ENCODE measurements around the gene SPIN2B. TPM values are rescaled to one million over a fixed set of nuclear protein-coding genes. Genes with fewer than 3 reads are reported as not detected.

The SPIN2B gene
- total and polyA plus RNA-seq, 2 of the 4 experiments (the other 2 are of a cell fraction): 3.0 to 9.3 TPM

DNA sequence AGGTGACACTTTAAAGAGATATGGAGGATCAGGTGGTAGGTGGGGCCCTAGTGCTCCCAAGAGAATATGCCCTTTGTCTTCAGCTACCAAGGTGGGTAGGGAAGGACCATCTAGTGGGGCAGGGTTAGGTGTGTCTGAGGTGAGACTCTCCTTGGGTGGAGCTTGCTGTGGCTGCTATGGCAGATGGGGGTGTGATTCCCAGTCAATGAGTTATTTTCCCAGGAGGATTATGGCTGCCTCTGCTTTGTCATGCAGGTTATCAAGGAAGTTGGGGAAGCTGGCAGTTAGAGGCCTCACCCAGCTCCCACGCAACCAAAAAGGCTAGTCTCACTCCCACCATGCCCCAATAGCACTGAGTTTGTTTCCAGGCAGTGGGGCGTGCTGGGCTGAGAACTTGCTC, 33.8 kb upstream of the SPIN2B start:
- ATAC-seq (ENCODE audit: low read depth): no peak
- no peaks in the 10 kb centered on the region for H4K20me1 ChIP-seq (ENCODE audit: insufficient read depth, low read length)
- no peak overlapping the region for H3K14ac ChIP-seq (replicated peaks; ENCODE audit: low read depth, low read length)
- no peak overlapping the region for H2BK120ac ChIP-seq (ENCODE audit: low read depth, low read length)
- no peak overlapping the region for H4K5ac ChIP-seq (ENCODE audit: low read depth, low read length)
- no peak overlapping the region for H3K4me3 ChIP-seq (ENCODE audit: insufficient read depth, low read depth, low read length)
- no peak overlapping the region for H3K27ac ChIP-seq (ENCODE audit: insufficient read depth, low read length)
- H3K4me1 ChIP-seq (ENCODE audit: control insufficient read depth, insufficient read depth, low read length): no peaks in the 10 kb centered on the region
- ChIA-PET CTCF (interaction anchor here (0.6 kb wide), 1 partner anchor 419 kb away, joined by 3 read pairs; no protein-coding TSS in a partner anchor), POLR2A (ENCODE audit: unreplicated experiment) (no interaction called here)
- H4K8ac ChIP-seq (ENCODE audit: low read depth in 2 of 2, low read length in 2 of 2): no peak overlapping the region
- H2AK5ac ChIP-seq (ENCODE audit: low read depth, low read length): no peak overlapping the region
- H4K91ac ChIP-seq (ENCODE audit: insufficient read depth, low read depth, low read length): no peak overlapping the region
- dilution Hi-C loops (cut with HindIII; ENCODE audit: low sequenced_read_pairs, unreplicated experiment): no loop called here
- H3K36me3 ChIP-seq (ENCODE audit: control insufficient read depth, insufficient read depth, low read length): no peaks in the 10 kb centered on the region
- no peak overlapping the region for H3K9ac ChIP-seq (ENCODE audit: low read depth, low read length)
- H3K4ac ChIP-seq (ENCODE audit: low read depth, low read length): no peak overlapping the region
- DNase-seq: no peak
- H3K9me1 ChIP-seq (ENCODE audit: insufficient read depth, low read length): no peaks in the 10 kb centered on the region
- no peaks in the 10 kb centered on the region for H3K9me3 ChIP-seq (ENCODE audit: control insufficient read depth, insufficient read depth, low read length)
- TF ChIP-seq, protein P1, sequence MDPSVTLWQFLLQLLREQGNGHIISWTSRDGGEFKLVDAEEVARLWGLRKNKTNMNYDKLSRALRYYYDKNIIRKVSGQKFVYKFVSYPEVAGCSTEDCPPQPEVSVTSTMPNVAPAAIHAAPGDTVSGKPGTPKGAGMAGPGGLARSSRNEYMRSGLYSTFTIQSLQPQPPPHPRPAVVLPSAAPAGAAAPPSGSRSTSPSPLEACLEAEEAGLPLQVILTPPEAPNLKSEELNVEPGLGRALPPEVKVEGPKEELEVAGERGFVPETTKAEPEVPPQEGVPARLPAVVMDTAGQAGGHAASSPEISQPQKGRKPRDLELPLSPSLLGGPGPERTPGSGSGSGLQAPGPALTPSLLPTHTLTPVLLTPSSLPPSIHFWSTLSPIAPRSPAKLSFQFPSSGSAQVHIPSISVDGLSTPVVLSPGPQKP (IDR thresholded peaks at IDR 0.05; ENCODE audit: borderline replicate concordance, low read depth, low read length): no peak
- TF ChIP-seq RCOR1 (IDR thresholded peaks at IDR 0.05; ENCODE audit: insufficient replicate concordance, low read length) (no peak), CHD1 (IDR thresholded peaks at IDR 0.05; ENCODE audit: low read depth, low read length) (no peak), RAD21 (IDR thresholded peaks at IDR 0.05; ENCODE audit: low read length) (no peak), USF2 (IDR thresholded peaks at IDR 0.05; ENCODE audit: low read depth, low read length) (no peak), SMC3 (IDR thresholded peaks at IDR 0.05; ENCODE audit: low read depth, low read length) (no peak), NFE2L2 (IDR thresholded peaks at IDR 0.05; ENCODE audit: low read depth, low read length) (no peak), POLR2A (IDR thresholded peaks at IDR 0.05; ENCODE audit: low read depth, low read length) (no peak), MXI1 (IDR thresholded peaks at IDR 0.05; ENCODE audit: borderline replicate concordance, low read depth, low read length) (no peak), FOS (IDR thresholded peaks at IDR 0.05; ENCODE audit: low read depth, low read length) (no peak)
- TF ChIP-seq, protein P2, sequence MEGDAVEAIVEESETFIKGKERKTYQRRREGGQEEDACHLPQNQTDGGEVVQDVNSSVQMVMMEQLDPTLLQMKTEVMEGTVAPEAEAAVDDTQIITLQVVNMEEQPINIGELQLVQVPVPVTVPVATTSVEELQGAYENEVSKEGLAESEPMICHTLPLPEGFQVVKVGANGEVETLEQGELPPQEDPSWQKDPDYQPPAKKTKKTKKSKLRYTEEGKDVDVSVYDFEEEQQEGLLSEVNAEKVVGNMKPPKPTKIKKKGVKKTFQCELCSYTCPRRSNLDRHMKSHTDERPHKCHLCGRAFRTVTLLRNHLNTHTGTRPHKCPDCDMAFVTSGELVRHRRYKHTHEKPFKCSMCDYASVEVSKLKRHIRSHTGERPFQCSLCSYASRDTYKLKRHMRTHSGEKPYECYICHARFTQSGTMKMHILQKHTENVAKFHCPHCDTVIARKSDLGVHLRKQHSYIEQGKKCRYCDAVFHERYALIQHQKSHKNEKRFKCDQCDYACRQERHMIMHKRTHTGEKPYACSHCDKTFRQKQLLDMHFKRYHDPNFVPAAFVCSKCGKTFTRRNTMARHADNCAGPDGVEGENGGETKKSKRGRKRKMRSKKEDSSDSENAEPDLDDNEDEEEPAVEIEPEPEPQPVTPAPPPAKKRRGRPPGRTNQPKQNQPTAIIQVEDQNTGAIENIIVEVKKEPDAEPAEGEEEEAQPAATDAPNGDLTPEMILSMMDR (conservative IDR thresholded peaks at IDR 0.05; ENCODE audit: low read depth, low read length): no peak
- in situ Hi-C loops (cut with MboI; ENCODE audit: low sequenced_read_pairs): no loop called here
- H2BK5ac ChIP-seq (ENCODE audit: low read depth, low read length, poor library complexity, severe bottlenecking): no peak overlapping the region
- no peaks in the 10 kb centered on the region for H3K27me3 ChIP-seq (ENCODE audit: control insufficient read depth, insufficient read depth, low read length)
- no CpG with 5 or more reads among the region's 2 CpGs for WGBS, 2 experiments (ENCODE audit: extremely low coverage in 2 of 2, insufficient read length in 1 of 2)
- H3K23ac ChIP-seq (ENCODE audit: low read depth, low read length): no peak overlapping the region
- no TSS peak for BruUV-seq (replicated peaks)
- H2BK15ac ChIP-seq (ENCODE audit: low read depth, low read length): no peak overlapping the region
- no peak overlapping the region for H2BK20ac ChIP-seq (ENCODE audit: low read depth, low read length)
- H3K18ac ChIP-seq (ENCODE audit: low read depth, low read length): no peak overlapping the region
- H3K79me1 ChIP-seq (ENCODE audit: low read depth in 1 of 2, low read length in 2 of 2): no peaks in the 10 kb centered on the region
- no peak overlapping the region for H3K4me2 ChIP-seq (ENCODE audit: low read depth, low read length)
- no peak overlapping the region for H3K56ac ChIP-seq (ENCODE audit: extremely low read depth, insufficient read depth, low read length)
- no peak overlapping the region for H2AK9ac ChIP-seq (replicated peaks; ENCODE audit: low read depth, low read length, poor library complexity)
- intact Hi-C loops (cut with micrococcal nuclease): loop anchor here (5.0 to 10.0 kb wide), 2 partner anchors 297 to 440 kb away; partner anchors contain the start of gene ZXDB
- H2AFZ ChIP-seq (replicated peaks; ENCODE audit: low read length, poor library complexity): no peak overlapping the region

All from IMR-90 (cell line).